Tibial artery (tissue), 4 donors: ENCODE results near the gene INPP4A.

Experiments
- DNase-seq, 2 donors: peaks; one replicate each; pipeline ENCODE4 v3.0.0-alpha.2; 2019
- H3K27ac ChIP-seq, 2 donors: fragments of 200-600 bp; sonication (generic) in 1 of 2; 1 replicate in 1 of 2; 2 replicates in 1 of 2; pipeline ENCODE4 v1.5.1; 2018 to 2019; ENCODE audit warnings: mild to moderate bottlenecking in 1 of 2
- H3K27me3 ChIP-seq, 2 donors: fragments of 200-600 bp; sonication (generic) in 1 of 2; one replicate each; pipeline versions ENCODE4 v1.5.1 to v1.6.0; 2016 to 2019
- H3K36me3 ChIP-seq, 3 donors: fragments of 200-600 bp; sonication (generic) in 2 of 3; one replicate each; pipeline ENCODE4 v1.5.1; 2016 to 2019; ENCODE audit warnings: mild to moderate bottlenecking in 2 of 3
- H3K4me1 ChIP-seq, 4 donors: fragments of 200-600 bp; sonication (generic) in 2 of 4; 1 replicate in 3 of 4; 2 replicates in 1 of 4; pipeline ENCODE4 v1.5.1; 2016 to 2019
- H3K4me3 ChIP-seq, 2 donors: fragments of 200-600 bp; sonication (generic) in 1 of 2; 1 replicate in 1 of 2; 2 replicates in 1 of 2; pipeline ENCODE4 v1.5.1; 2018 to 2019; ENCODE audit warnings: mild to moderate bottlenecking in 2 of 2
- H3K9me3 ChIP-seq, 3 donors: fragments of 200-600 bp; sonication (generic) in 1 of 3; one replicate each; pipeline ENCODE4 v1.5.1; 2016 to 2019
- CTCF ChIP-seq, 2 experiments: fragments of 200-600 bp in 1 of 2; fragments of 450-650 bp in 1 of 2; IDR thresholded peaks; one replicate each; pipeline ENCODE4 v1.5.1; 2017 to 2019; ENCODE audit warnings: antibody characterized with exemption in 2 of 2, mild to moderate bottlenecking in 1 of 2, moderate library complexity in 1 of 2
- intact Hi-C: fragments of 100-400 bp; cut with DNase I; formaldehyde crosslinking; loops from one replicate; pipeline ENCODE4 v1.15.0; 2023; ENCODE audit warnings: low total_unique reads

The INPP4A gene

GRCh38 chr2:98534761-98535160 is 90.1 kb downstream of the INPP4A start:
- Histone ChIP-seq H3K27ac (no peak overlapping the region), H3K4me3 (no peak overlapping the region), H3K36me3 (peaks cover 25 to 43% (median 38%) of the 10 kb centered on the region in 3 donors), H3K27me3 (no peaks in the 10 kb centered on the region), H3K4me1 (no peaks in the 10 kb centered on the region), H3K9me3 (no peaks in the 10 kb centered on the region)
- intact Hi-C loops: no loop called here
- TF ChIP-seq CTCF (IDR thresholded peaks at IDR 0.05): no peak
- DNase-seq: no peak

- no peak for TF ChIP-seq CTCF (IDR thresholded peaks at IDR 0.05)
- Histone ChIP-seq H3K4me3 (no peak overlapping the region), H3K9me3 (no peaks in the 10 kb centered on the region), H3K27ac (no peak overlapping the region), H3K27me3 (no peaks in the 10 kb centered on the region), H3K36me3 (peaks cover 31 to 54% (median 51%) of the 10 kb centered on the region in 3 donors), H3K4me1 (no peaks in the 10 kb centered on the region)
- DNase-seq: no peak
- intact Hi-C loops: no loop called here
Measured at GRCh38 chr2:98535971-98536677, 91.5 kb downstream of the INPP4A start.

- intact Hi-C loops: no loop called here
- Histone ChIP-seq H3K36me3 (peaks cover 31 to 62% (median 59%) of the 10 kb centered on the region in 3 donors), H3K4me3 (no peak overlapping the region), H3K4me1 (no peaks in the 10 kb centered on the region), H3K27me3 (no peaks in the 10 kb centered on the region), H3K9me3 (no peaks in the 10 kb centered on the region), H3K27ac (no peak overlapping the region)
- no peak for TF ChIP-seq CTCF (IDR thresholded peaks at IDR 0.05)
- no peak for DNase-seq
Measured at GRCh38 chr2:98537390-98538126, 92.9 kb downstream of the INPP4A start.

GRCh38 chr2:98538280-98539041 is 93.8 kb downstream of the INPP4A start:
- Histone ChIP-seq H3K4me3 (no peak overlapping the region), H3K27me3 (no peaks in the 10 kb centered on the region), H3K4me1 (no peaks in the 10 kb centered on the region), H3K9me3 (no peaks in the 10 kb centered on the region), H3K36me3 (peaks cover 34 to 71% (median 63%) of the 10 kb centered on the region in 3 donors), H3K27ac (no peak overlapping the region)
- TF ChIP-seq CTCF (IDR thresholded peaks at IDR 0.05): no peak
- intact Hi-C loops: no loop called here
- no peak for DNase-seq

GRCh38 chr2:98539056-98539735 is 94.5 kb downstream of the INPP4A start:
- no peaks in the 10 kb centered on the region for H3K27me3 ChIP-seq
- TF ChIP-seq CTCF (IDR thresholded peaks at IDR 0.05): no peak
- no peak for DNase-seq
- H3K27ac ChIP-seq: no peak overlapping the region
- intact Hi-C loops: no loop called here
- H3K9me3 ChIP-seq: no peaks in the 10 kb centered on the region
- no peak overlapping the region for H3K4me3 ChIP-seq
- no peaks in the 10 kb centered on the region for H3K4me1 ChIP-seq
- peaks cover 38 to 74% (median 70%) of the 10 kb centered on the region in 3 donors for H3K36me3 ChIP-seq
